ENCODE results near the gene MAP4K4.

GRCh38 chr2:101732773-101733256 is 35.3 kb downstream of the MAP4K4 start:
- TF ChIP-seq POLR2A (IDR thresholded peaks at IDR 0.05; ENCODE audit: low read length) = no peak
- TF ChIP-seq GATA1 (IDR thresholded peaks at IDR 0.05; ENCODE audit: low read depth, low read length) = no peak

All from erythroblast (primary cell).